Measurements from ENCODE around the gene SCNM1.
A peak's percentile ranks its signal among the peaks of the same experiment; 100 is the strongest.

The SCNM1 gene

GRCh38 chr1:151165738-151166504 is at the start of gene SCNM1, which contains the start of gene LYSMD1:
Gene SCNM1, plus strand, starts transcription at chr1:151166144. Its CDS starts 9 bp downstream, at chr1:151166153.
Gene LYSMD1, minus strand, starts transcription at chr1:151165902. Its CDS starts 644 bp downstream, at chr1:151165258.
- FAIRE-seq = peak; percentile 99
- DNase-seq (ENCODE audit: insufficient read length, low spot score) = peak; percentile 86

GRCh38 chr1:151124763-151125403 is 41.1 kb upstream of the SCNM1 start:
- DNase-seq (ENCODE audit: insufficient read length, low spot score) (no peak), FAIRE-seq (no peak)

GRCh38 chr1:151128800-151129199 is 37.1 kb upstream of the SCNM1 start:
- DNase-seq (ENCODE audit: insufficient read length, low spot score) (no peak), FAIRE-seq (no peak)

- DNase-seq (ENCODE audit: insufficient read length, low spot score) = peak; percentile 97
- FAIRE-seq = peak; percentile 82
These were observed 34.9 kb upstream of the SCNM1 start for GRCh38 chr1:151130987-151131586.

GRCh38 chr1:151131701-151132334 is 34.1 kb upstream of the SCNM1 start:
- FAIRE-seq = no peak

GRCh38 chr1:151132335-151133017 is 33.5 kb upstream of the SCNM1 start:
- DNase-seq (ENCODE audit: insufficient read length, low spot score) = no peak
- no peak for FAIRE-seq

More at GRCh38 chr1:151131701-151132334, 34.1 kb upstream of the SCNM1 start:
- DNase-seq (ENCODE audit: insufficient read length, low spot score) = no peak

GRCh38 chr1:151133018-151133806 is 32.7 kb upstream of the SCNM1 start:
- no peak for FAIRE-seq
- no peak for DNase-seq (ENCODE audit: insufficient read length, low spot score)

- DNase-seq (ENCODE audit: insufficient read length, low spot score) (no peak), FAIRE-seq (no peak)
These were observed 31.5 kb upstream of the SCNM1 start for GRCh38 chr1:151134396-151134795.

GRCh38 chr1:151134991-151135390 is 31.0 kb upstream of the SCNM1 start:
- no peak for DNase-seq (ENCODE audit: insufficient read length, low spot score)
- no peak for FAIRE-seq

GRCh38 chr1:151135433-151136385 is 30.2 kb upstream of the SCNM1 start:
- FAIRE-seq = no peak
- DNase-seq (ENCODE audit: insufficient read length, low spot score) = no peak

GRCh38 chr1:151137789-151138188 is 28.2 kb upstream of the SCNM1 start:
- DNase-seq (ENCODE audit: insufficient read length, low spot score) (no peak), FAIRE-seq (no peak)

GRCh38 chr1:151142411-151143056 is 23.4 kb upstream of the SCNM1 start:
- DNase-seq (ENCODE audit: insufficient read length, low spot score) (no peak), FAIRE-seq (no peak)

GRCh38 chr1:151143057-151143435 is 22.9 kb upstream of the SCNM1 start:
- FAIRE-seq (no peak), DNase-seq (ENCODE audit: insufficient read length, low spot score) (no peak)

- no peak for DNase-seq (ENCODE audit: insufficient read length, low spot score)
- no peak for FAIRE-seq
These were observed 22.0 kb upstream of the SCNM1 start for GRCh38 chr1:151143986-151144385.

GRCh38 chr1:151144474-151145303 is 21.3 kb upstream of the SCNM1 start:
- DNase-seq (ENCODE audit: insufficient read length, low spot score) (no peak), FAIRE-seq (no peak)

GRCh38 chr1:151145304-151146071 is 20.5 kb upstream of the SCNM1 start:
- no peak for FAIRE-seq

GRCh38 chr1:151146072-151146411 is 19.9 kb upstream of the SCNM1 start:
- no peak for FAIRE-seq
- DNase-seq (ENCODE audit: insufficient read length, low spot score) = no peak

More at GRCh38 chr1:151145304-151146071, 20.5 kb upstream of the SCNM1 start:
- no peak for DNase-seq (ENCODE audit: insufficient read length, low spot score)

All from GM19239 (cell line).